SH-SY5Y (cell line): ENCODE results near the gene PTPRCAP.

Experiments used
- GATA2 ChIP-seq: IDR thresholded peaks from 2 replicates; pipeline ENCODE4 v1.6.1; 2011; ENCODE audit warnings: mild to moderate bottlenecking, low read depth, low read length
- GATA3 ChIP-seq: IDR thresholded peaks from 2 replicates; pipeline ENCODE4 v1.6.1; 2011; ENCODE audit warnings: low read depth, mild to moderate bottlenecking, low read length, moderate library complexity

DNA sequence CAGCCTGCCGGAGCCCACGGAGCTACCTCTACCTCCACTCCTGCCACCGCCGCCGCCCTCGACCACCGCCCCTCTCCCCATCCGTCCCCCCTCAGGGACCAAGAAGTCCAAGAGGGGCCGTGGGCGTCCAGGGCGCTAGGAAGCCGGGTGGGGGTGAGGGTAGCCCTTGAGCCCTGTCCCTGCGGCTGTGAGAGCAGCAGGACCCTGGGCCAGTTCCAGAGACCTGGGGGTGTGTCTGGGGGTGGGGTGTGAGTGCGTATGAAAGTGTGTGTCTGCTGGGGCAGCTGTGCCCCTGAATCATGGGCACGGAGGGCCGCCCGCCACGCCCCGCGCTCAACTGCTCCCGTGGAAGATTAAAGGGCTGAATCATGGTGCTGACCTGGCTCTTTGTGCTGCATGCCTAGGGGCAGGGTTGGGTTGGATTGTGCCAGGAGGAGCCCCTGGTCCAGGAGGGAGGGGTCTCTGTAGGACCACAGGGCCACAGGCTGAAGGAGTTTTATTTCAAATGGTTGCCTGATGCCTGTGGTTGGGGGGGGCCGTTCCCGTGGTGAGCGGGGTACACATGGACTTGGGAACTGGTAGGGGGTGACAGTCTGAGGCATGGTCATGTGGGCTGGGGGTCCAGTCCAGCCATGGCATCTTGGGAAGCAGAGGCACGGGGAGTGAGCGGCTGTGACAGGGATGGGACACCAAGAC lies 2.3 kb downstream of the PTPRCAP start:
- TF ChIP-seq GATA2 = no peak
- no peak for TF ChIP-seq GATA3
